ENCODE measurements around the gene ENPP5. TPM values are rescaled to one million over a fixed set of nuclear protein-coding genes. Genes with fewer than 3 reads are reported as not detected.
"Not testable (repeated sequence)": the region's sequence is repeated elsewhere in the genome, so short reads cannot be mapped to it uniquely, and the experiment has no call there.

The ENPP5 gene
- total RNA-seq, 2 experiments from 2014 or later = 0.40 to 0.68 TPM

- DNase-seq = no peak
- POLR2A ChIA-PET = interaction anchor here (1.4 kb wide), 1 partner anchor 13 kb away, joined by 5 read pairs; no protein-coding TSS in a partner anchor
- CTCF ChIA-PET = interaction anchor here (1.0 kb wide), 2 partner anchors 40 to 91 kb away, joined by 3 read pairs; no protein-coding TSS in a partner anchor
- Mint-ChIP-seq H3K27ac (peak overlapping the region; percentile 13), H3K27me3 (no peaks in the 10 kb centered on the region), H3K9me3 (no peaks in the 10 kb centered on the region), H3K4me1 (ENCODE audit: low read depth) (peaks cover 41% of the 10 kb centered on the region), H3K36me3 (ENCODE audit: low read depth) (no peaks in the 10 kb centered on the region), H3K4me3 (peak overlapping the region; percentile 92)
- no peak for TF ChIP-seq CTCF (IDR thresholded peaks at IDR 0.05)
- intact Hi-C loops (cut with micrococcal nuclease) = no loop called here
- ATAC-seq = no peak
These were observed 40.1 kb downstream of the ENPP5 start for GRCh38 chr6:46130666-46131065.

- no peaks in the 10 kb centered on the region for H3K27me3 Mint-ChIP-seq
- CTCF ChIA-PET = interaction anchor here (1.0 to 2.0 kb wide), 9 partner anchors 9 to 199 kb away, joined by 3 to 15 read pairs (median 4); no protein-coding TSS in a partner anchor
- H3K27ac Mint-ChIP-seq = peak within 1 kb of the TSS; percentile 92
- peak; percentile 100 for ATAC-seq
- peak within 1 kb of the TSS; percentile 92 for H3K4me3 Mint-ChIP-seq
- H3K4me1 Mint-ChIP-seq (ENCODE audit: low read depth) = peaks cover 35% of the 10 kb centered on the region
- peak; percentile 88 for DNase-seq
- H3K9me3 Mint-ChIP-seq = no peaks in the 10 kb centered on the region
- intact Hi-C loops (cut with micrococcal nuclease) = loop anchor here (2.0 kb wide), 1 partner anchor 41 kb away; the partner anchor contains the start of gene ENPP5
- POLR2A ChIA-PET = interaction anchor here (0.7 to 1.4 kb wide), 2 partner anchors 13 to 1711 kb away, joined by 3 to 5 read pairs; no protein-coding TSS in a partner anchor
- H3K36me3 Mint-ChIP-seq (ENCODE audit: low read depth) = no peaks in the 10 kb centered on the region
- no peak for TF ChIP-seq CTCF (IDR thresholded peaks at IDR 0.05)
These were observed 40.9 kb downstream of the ENPP5 start, which contains the start of gene ENPP4 for GRCh38 chr6:46129629-46130511. Gene ENPP4, plus strand, starts transcription at chr6:46129989. Its CDS starts 9,595 bp downstream, at chr6:46139584.

- H3K4me3 Mint-ChIP-seq = peak overlapping the region; percentile 92
- DNase-seq (peak; percentile 37), ATAC-seq (peak; percentile 10)
- no peak for TF ChIP-seq CTCF (IDR thresholded peaks at IDR 0.05)
- peak overlapping the region; percentile 83 for H3K27ac Mint-ChIP-seq
- intact Hi-C loops (cut with micrococcal nuclease) = loop anchor here (2.0 kb wide), 1 partner anchor 42 kb away; the partner anchor contains the start of gene ENPP5
- H3K36me3 Mint-ChIP-seq (ENCODE audit: low read depth) = no peaks in the 10 kb centered on the region
- H3K4me1 Mint-ChIP-seq (ENCODE audit: low read depth) = peaks cover 32% of the 10 kb centered on the region
- H3K27me3 Mint-ChIP-seq = no peaks in the 10 kb centered on the region
- CTCF ChIA-PET = interaction anchor here (1.1 to 2.0 kb wide), 8 partner anchors 10 to 198 kb away, joined by 3 to 15 read pairs (median 5); no protein-coding TSS in a partner anchor
- H3K9me3 Mint-ChIP-seq = no peaks in the 10 kb centered on the region
- POLR2A ChIA-PET = interaction anchor here (1.4 kb wide), 1 partner anchor 12 kb away, joined by 5 read pairs; no protein-coding TSS in a partner anchor
These were observed 41.5 kb downstream of the ENPP5 start for GRCh38 chr6:46129291-46129628.

GRCh38 chr6:46128476-46128875 lies 42.3 kb downstream of the ENPP5 start:
- Mint-ChIP-seq H3K36me3 (ENCODE audit: low read depth) (no peaks in the 10 kb centered on the region), H3K4me1 (ENCODE audit: low read depth) (peaks cover 25% of the 10 kb centered on the region), H3K4me3 (peak overlapping the region; percentile 92), H3K27me3 (no peaks in the 10 kb centered on the region), H3K9me3 (no peaks in the 10 kb centered on the region), H3K27ac (no peak overlapping the region)
- DNase-seq (no peak), ATAC-seq (no peak)
- ChIA-PET POLR2A (no interaction called here), CTCF (interaction anchor here (1.1 to 2.0 kb wide), 5 partner anchors 14 to 198 kb away, joined by 4 to 15 read pairs (median 5); no protein-coding TSS in a partner anchor)
- intact Hi-C loops (cut with micrococcal nuclease) = loop anchor here (2.0 kb wide), 1 partner anchor 42 kb away; the partner anchor contains the start of gene ENPP5
- no peak for TF ChIP-seq CTCF (IDR thresholded peaks at IDR 0.05)

GRCh38 chr6:46119679-46120078 lies 51.1 kb downstream of the ENPP5 start:
- POLR2A ChIA-PET; intact Hi-C loops (cut with micrococcal nuclease); CTCF ChIA-PET; ATAC-seq; H3K27ac Mint-ChIP-seq; H3K4me3 Mint-ChIP-seq; H3K27me3 Mint-ChIP-seq: not testable (repeated sequence)
- peaks cover 14% of the 10 kb centered on the region for H3K9me3 Mint-ChIP-seq
- DNase-seq = peak; percentile 10
- H3K36me3 Mint-ChIP-seq (ENCODE audit: low read depth) = peaks cover 33% of the 10 kb centered on the region
- peaks cover 26% of the 10 kb centered on the region for H3K4me1 Mint-ChIP-seq (ENCODE audit: low read depth)

Data from activated CD8-positive, alpha-beta T cell treated with anti-CD3 and anti-CD28 coated beads for 36 hours (primary cell).